ENCODE results near the gene LTO1. TPM values are rescaled to one million over a fixed set of nuclear protein-coding genes. Genes with fewer than 3 reads are reported as not detected.

LTO1 gene
- total RNA-seq, 1 experiment from 2014 or later = 27.5 TPM

DNA sequence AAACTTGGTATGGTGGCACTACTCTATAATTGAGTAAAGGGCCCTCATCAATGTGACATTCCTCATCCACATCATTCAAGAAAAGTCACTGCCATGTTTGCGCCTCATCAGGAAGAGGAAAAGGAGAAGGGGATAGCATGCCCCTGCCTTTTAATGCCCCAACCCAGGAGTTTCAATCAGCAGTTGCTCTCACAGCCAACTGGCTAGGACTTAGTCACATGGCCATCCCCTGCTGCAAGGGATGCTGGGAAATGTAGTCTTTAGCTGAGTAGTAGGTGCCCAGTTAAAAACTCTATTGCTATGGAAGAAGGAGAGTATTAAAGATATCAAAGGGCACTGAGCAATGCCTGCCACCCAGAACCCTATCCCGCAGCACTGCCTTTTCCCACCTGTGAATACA is 45.1 kb downstream of the LTO1 start (continued):
- no peak for TF ChIP-seq FOXK1 (CRISPR knock-in tag; IDR thresholded peaks at IDR 0.05)

DNA sequence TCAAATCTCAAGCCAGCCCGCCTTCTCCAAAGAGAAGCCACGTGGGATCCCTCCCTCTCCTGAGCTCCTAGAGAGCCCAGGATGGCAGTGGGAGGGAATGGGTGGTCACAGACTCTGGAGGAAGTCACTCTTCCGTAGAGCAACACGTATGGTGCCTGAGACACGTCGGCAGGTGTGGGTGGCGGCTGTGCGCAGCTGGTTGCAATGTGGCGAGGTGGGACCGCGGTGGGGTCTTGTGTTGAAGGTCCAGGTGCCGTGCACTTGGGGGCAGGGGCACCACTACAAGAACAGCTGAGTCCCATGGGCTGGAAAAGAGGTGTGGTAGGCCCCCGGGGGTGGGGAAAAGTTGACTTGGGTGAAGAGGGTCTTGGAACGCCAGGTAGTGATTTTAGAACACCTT is 47.6 kb downstream of the LTO1 start:
- POLR2A ChIA-PET = no interaction called here

DNA sequence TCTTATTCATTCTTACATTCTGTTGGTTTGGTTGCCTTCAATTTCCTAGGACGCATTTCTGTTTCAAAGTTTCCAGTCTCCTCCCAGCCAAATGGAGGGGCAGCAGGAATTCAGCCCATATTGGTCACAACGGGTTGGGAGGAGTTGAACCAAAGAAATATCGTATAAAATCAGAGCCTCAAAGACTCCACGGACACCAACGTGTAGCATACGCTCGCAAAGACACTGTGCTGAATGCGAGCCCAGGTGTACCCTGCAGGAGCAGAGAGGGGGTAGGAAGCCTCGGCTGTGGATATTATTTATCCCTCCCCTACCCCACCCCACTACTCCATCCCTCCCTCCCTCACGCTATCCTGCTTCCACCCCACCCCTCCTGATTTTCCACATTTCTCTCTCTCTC is 49.7 kb downstream of the LTO1 start:
- H3K9me3 Mint-ChIP-seq = peaks cover 25% of the 10 kb centered on the region
- H3K36me3 Mint-ChIP-seq = peaks cover 16% of the 10 kb centered on the region
- DNase-seq (ENCODE audit: low spot score) (no peak), ATAC-seq (no peak)
- peaks cover 4% of the 10 kb centered on the region for H3K27me3 Mint-ChIP-seq (ENCODE audit: low read depth)
- ChIA-PET CTCF (no interaction called here), POLR2A (no interaction called here)
- TF ChIP-seq KAT7 (CRISPR knock-in tag; IDR thresholded peaks at IDR 0.05; ENCODE audit: borderline replicate concordance) (no peak), HMGA2 (CRISPR knock-in tag; IDR thresholded peaks at IDR 0.05) (no peak), EMX1 (CRISPR knock-in tag; IDR thresholded peaks at IDR 0.05) (no peak), ZNF232 (CRISPR knock-in tag; IDR thresholded peaks at IDR 0.05) (no peak), ETV6 (CRISPR knock-in tag; IDR thresholded peaks at IDR 0.05) (no peak)
- TF ChIP-seq, protein P1, sequence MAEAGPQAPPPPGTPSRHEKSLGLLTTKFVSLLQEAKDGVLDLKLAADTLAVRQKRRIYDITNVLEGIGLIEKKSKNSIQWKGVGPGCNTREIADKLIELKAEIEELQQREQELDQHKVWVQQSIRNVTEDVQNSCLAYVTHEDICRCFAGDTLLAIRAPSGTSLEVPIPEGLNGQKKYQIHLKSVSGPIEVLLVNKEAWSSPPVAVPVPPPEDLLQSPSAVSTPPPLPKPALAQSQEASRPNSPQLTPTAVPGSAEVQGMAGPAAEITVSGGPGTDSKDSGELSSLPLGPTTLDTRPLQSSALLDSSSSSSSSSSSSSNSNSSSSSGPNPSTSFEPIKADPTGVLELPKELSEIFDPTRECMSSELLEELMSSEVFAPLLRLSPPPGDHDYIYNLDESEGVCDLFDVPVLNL (CRISPR knock-in tag; IDR thresholded peaks at IDR 0.05; ENCODE audit: borderline replicate concordance, low read depth) = no peak
- TF ChIP-seq, protein P2, sequence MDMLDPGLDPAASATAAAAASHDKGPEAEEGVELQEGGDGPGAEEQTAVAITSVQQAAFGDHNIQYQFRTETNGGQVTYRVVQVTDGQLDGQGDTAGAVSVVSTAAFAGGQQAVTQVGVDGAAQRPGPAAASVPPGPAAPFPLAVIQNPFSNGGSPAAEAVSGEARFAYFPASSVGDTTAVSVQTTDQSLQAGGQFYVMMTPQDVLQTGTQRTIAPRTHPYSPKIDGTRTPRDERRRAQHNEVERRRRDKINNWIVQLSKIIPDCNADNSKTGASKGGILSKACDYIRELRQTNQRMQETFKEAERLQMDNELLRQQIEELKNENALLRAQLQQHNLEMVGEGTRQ (CRISPR knock-in tag; IDR thresholded peaks at IDR 0.05) = no peak
- no peak overlapping the region for H3K4me3 Mint-ChIP-seq
- no peak overlapping the region for H3K27ac Mint-ChIP-seq
- no peaks in the 10 kb centered on the region for H3K4me1 Mint-ChIP-seq

More for the DNA sequence above, 47.6 kb downstream of the LTO1 start:
- H3K4me3 Mint-ChIP-seq = no peak overlapping the region
- H3K9me3 Mint-ChIP-seq = peaks cover 31% of the 10 kb centered on the region
- H3K27ac Mint-ChIP-seq = no peak overlapping the region
- no peak for TF ChIP-seq ZNF232 (CRISPR knock-in tag; IDR thresholded peaks at IDR 0.05)
- TF ChIP-seq, protein P3, sequence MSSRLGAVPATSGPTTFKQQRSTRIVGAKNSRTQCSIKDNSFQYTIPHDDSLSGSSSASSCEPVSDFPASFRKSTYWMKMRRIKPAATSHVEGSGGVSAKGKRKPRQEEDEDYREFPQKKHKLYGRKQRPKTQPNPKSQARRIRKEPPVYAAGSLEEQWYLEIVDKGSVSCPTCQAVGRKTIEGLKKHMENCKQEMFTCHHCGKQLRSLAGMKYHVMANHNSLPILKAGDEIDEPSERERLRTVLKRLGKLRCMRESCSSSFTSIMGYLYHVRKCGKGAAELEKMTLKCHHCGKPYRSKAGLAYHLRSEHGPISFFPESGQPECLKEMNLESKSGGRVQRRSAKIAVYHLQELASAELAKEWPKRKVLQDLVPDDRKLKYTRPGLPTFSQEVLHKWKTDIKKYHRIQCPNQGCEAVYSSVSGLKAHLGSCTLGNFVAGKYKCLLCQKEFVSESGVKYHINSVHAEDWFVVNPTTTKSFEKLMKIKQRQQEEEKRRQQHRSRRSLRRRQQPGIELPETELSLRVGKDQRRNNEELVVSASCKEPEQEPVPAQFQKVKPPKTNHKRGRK (CRISPR knock-in tag; IDR thresholded peaks at IDR 0.05; ENCODE audit: borderline replicate concordance) = no peak
- TF ChIP-seq, protein P4, sequence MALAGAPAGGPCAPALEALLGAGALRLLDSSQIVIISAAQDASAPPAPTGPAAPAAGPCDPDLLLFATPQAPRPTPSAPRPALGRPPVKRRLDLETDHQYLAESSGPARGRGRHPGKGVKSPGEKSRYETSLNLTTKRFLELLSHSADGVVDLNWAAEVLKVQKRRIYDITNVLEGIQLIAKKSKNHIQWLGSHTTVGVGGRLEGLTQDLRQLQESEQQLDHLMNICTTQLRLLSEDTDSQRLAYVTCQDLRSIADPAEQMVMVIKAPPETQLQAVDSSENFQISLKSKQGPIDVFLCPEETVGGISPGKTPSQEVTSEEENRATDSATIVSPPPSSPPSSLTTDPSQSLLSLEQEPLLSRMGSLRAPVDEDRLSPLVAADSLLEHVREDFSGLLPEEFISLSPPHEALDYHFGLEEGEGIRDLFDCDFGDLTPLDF (CRISPR knock-in tag; IDR thresholded peaks at IDR 0.05) = no peak
- no peak for TF ChIP-seq RORB (CRISPR knock-in tag; IDR thresholded peaks at IDR 0.05)
- no peak for TF ChIP-seq SP1 (CRISPR knock-in tag; conservative IDR thresholded peaks at IDR 0.05)
- TF ChIP-seq, protein P5, sequence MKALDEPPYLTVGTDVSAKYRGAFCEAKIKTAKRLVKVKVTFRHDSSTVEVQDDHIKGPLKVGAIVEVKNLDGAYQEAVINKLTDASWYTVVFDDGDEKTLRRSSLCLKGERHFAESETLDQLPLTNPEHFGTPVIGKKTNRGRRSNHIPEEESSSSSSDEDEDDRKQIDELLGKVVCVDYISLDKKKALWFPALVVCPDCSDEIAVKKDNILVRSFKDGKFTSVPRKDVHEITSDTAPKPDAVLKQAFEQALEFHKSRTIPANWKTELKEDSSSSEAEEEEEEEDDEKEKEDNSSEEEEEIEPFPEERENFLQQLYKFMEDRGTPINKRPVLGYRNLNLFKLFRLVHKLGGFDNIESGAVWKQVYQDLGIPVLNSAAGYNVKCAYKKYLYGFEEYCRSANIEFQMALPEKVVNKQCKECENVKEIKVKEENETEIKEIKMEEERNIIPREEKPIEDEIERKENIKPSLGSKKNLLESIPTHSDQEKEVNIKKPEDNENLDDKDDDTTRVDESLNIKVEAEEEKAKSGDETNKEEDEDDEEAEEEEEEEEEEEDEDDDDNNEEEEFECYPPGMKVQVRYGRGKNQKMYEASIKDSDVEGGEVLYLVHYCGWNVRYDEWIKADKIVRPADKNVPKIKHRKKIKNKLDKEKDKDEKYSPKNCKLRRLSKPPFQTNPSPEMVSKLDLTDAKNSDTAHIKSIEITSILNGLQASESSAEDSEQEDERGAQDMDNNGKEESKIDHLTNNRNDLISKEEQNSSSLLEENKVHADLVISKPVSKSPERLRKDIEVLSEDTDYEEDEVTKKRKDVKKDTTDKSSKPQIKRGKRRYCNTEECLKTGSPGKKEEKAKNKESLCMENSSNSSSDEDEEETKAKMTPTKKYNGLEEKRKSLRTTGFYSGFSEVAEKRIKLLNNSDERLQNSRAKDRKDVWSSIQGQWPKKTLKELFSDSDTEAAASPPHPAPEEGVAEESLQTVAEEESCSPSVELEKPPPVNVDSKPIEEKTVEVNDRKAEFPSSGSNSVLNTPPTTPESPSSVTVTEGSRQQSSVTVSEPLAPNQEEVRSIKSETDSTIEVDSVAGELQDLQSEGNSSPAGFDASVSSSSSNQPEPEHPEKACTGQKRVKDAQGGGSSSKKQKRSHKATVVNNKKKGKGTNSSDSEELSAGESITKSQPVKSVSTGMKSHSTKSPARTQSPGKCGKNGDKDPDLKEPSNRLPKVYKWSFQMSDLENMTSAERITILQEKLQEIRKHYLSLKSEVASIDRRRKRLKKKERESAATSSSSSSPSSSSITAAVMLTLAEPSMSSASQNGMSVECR (CRISPR knock-in tag; IDR thresholded peaks at IDR 0.05; ENCODE audit: borderline replicate concordance) = no peak
- DNase-seq (ENCODE audit: low spot score) = no peak
- CTCF ChIA-PET = no interaction called here
- no peak for ATAC-seq
- no peaks in the 10 kb centered on the region for H3K4me1 Mint-ChIP-seq
- H3K27me3 Mint-ChIP-seq (ENCODE audit: low read depth) = peaks cover 4% of the 10 kb centered on the region
- H3K36me3 Mint-ChIP-seq = peaks cover 16% of the 10 kb centered on the region
